HCT116 (cell line): ENCODE data around the gene NCAPH2. TPM values are rescaled to one million over a fixed set of nuclear protein-coding genes. Genes with fewer than 3 reads are reported as not detected.

Source experiments
- ATAC-seq: fragments of 200-7000 bp; cut with Tn5 transposase; 2 replicates; pipeline ENCODE4 v1.9.1; 2020; ENCODE audit warnings: mild to moderate bottlenecking, moderate library complexity
- BruUV-seq: library from RNA; stranded (reverse); fragments of 400-500 nt; replicated peaks from 2 replicates; lab custom pipeline; 2021; lab: Mats Ljungman, UMichigan
- CTCF ChIA-PET: fragments of 300-600 bp; sonication (Branson Sonifier 250); formaldehyde crosslinking; loops from one replicate; lab custom pipeline; 2021; ENCODE audit warnings: antibody characterized with exemption; lab: Charles Lee
- POLR2A ChIA-PET: fragments of 300-600, 350-600 bp; sonication (Branson Sonifier 250); formaldehyde crosslinking; loops from one replicate; lab custom pipeline; 2021; ENCODE audit warnings: antibody characterized with exemption; lab: Charles Lee
- RAD21 ChIA-PET, 2 experiments: fragments of 300-600 bp; sonication (Branson Sonifier 250); formaldehyde crosslinking; loops; one replicate each; lab custom pipeline; 2023; ENCODE audit warnings: low total read pairs in 2 of 2; ENCODE audit not compliant: uncharacterized antibody in 2 of 2, unreplicated experiment in 2 of 2, low non-redundant PET in 1 of 2; lab: Charles Lee
- DNase-seq: peaks from one replicate; pipeline ENCODE4 v3.0.0-alpha.2; 2010; ENCODE audit warnings: low read depth, low spot score
- H2AFZ ChIP-seq: fragments of 200-600 bp; shearing (Covaris generic), sonication (generic); 2 replicates; pipeline ENCODE4 v1.6.1; 2017; ENCODE audit warnings: low read depth, mixed run types, mixed read lengths, antibody characterized with exemption, low read length; ENCODE audit not compliant: poor library complexity, severe bottlenecking
- H3K27ac ChIP-seq: 2 replicates; pipeline ENCODE4 v1.5.1; 2012; ENCODE audit warnings: low read depth, low read length
- H3K27me3 ChIP-seq: fragments of 200-600 bp; sonication (generic); 2 replicates; pipeline ENCODE4 v1.6.1; 2016; ENCODE audit warnings: mixed run types, low read length, mixed read lengths; ENCODE audit not compliant: insufficient read depth
- H3K36me3 ChIP-seq, 2 experiments: fragments of 200-500 bp in 1 of 2; fragments of 200-600 bp in 1 of 2; sonication (Bioruptor generic) in 1 of 2; sonication (generic) in 1 of 2; 2 replicates each; pipeline versions ENCODE4 v1.5.1 to v1.6.1; 2014 to 2016; ENCODE audit warnings: low read length in 2 of 2, inconsistent platforms in 1 of 2, mixed read lengths in 1 of 2, mixed run types in 1 of 2; ENCODE audit not compliant: insufficient read depth in 2 of 2, control insufficient read depth in 1 of 2
- H3K4me1 ChIP-seq, 2 experiments: fragments of 200-600 bp in 1 of 2; sonication (generic) in 1 of 2; 2 replicates each; pipeline versions ENCODE4 v1.5.1 to v1.6.1; 2012 to 2017; ENCODE audit warnings: low read length in 2 of 2, inconsistent platforms in 1 of 2, mild to moderate bottlenecking in 1 of 2, mixed read lengths in 1 of 2, mixed run types in 1 of 2, moderate library complexity in 1 of 2; ENCODE audit not compliant: insufficient read depth in 2 of 2, control insufficient read depth in 1 of 2
- H3K4me2 ChIP-seq: fragments of 200-600 bp; sonication (generic); 2 replicates; pipeline ENCODE4 v1.6.1; 2017; ENCODE audit warnings: mixed run types, low read length, mixed read lengths
- H3K4me3 ChIP-seq, 2 experiments: fragments of 200-600 bp in 1 of 2; sonication (generic) in 1 of 2; replicated peaks in 1 of 2; 2 replicates each; pipeline ENCODE4 v1.5.1; 2011 to 2016; ENCODE audit warnings: low read length in 2 of 2, control low read depth in 1 of 2, low read depth in 1 of 2, mild to moderate bottlenecking in 1 of 2, mixed read lengths in 1 of 2, mixed run types in 1 of 2
- H3K79me2 ChIP-seq: fragments of 200-600 bp; sonication (generic); 2 replicates; pipeline ENCODE4 v1.6.1; 2017; ENCODE audit warnings: mild to moderate bottlenecking, mixed run types, low read length, moderate library complexity, mixed read lengths; ENCODE audit not compliant: insufficient read depth
- H3K9ac ChIP-seq: fragments of 200-600 bp; sonication (generic); 2 replicates; pipeline ENCODE4 v1.6.1; 2016; ENCODE audit warnings: low read length, mixed read lengths
- H3K9me2 ChIP-seq: fragments of 200-600 bp; sonication (generic), shearing (Covaris generic); 2 replicates; pipeline ENCODE4 v1.6.1; 2017; ENCODE audit warnings: mixed run types, mild to moderate bottlenecking, moderate library complexity; ENCODE audit not compliant: insufficient read depth
- H3K9me3 ChIP-seq, 2 experiments: fragments of 200-500 bp in 1 of 2; fragments of 200-600 bp in 1 of 2; sonication (Bioruptor generic) in 1 of 2; sonication (generic) in 1 of 2; 2 replicates each; pipeline ENCODE4 v1.6.1; 2014 to 2017; ENCODE audit warnings: low read length in 2 of 2, mixed read lengths in 2 of 2, inconsistent platforms in 1 of 2, low read depth in 1 of 2, mild to moderate bottlenecking in 1 of 2, mixed run types in 1 of 2, moderate library complexity in 1 of 2; ENCODE audit not compliant: control insufficient read depth in 1 of 2, insufficient read depth in 1 of 2
- H4K20me1 ChIP-seq: fragments of 200-600 bp; sonication (generic), shearing (Covaris generic); 2 replicates; pipeline ENCODE4 v1.6.1; 2017; ENCODE audit warnings: mixed run types, mild to moderate bottlenecking, moderate library complexity; ENCODE audit not compliant: insufficient read depth
- ATF3 ChIP-seq: IDR thresholded peaks from 2 replicates; pipeline ENCODE4 v1.6.1; 2012
- CEBPB ChIP-seq: IDR thresholded peaks from 2 replicates; pipeline ENCODE4 v1.6.1; 2012; ENCODE audit warnings: low read depth
- CTCF ChIP-seq, 3 experiments: fragments of 200-600 bp in 1 of 3; sonication (generic) in 1 of 3; IDR thresholded peaks in 2 of 3; conservative IDR thresholded peaks in 1 of 3; 2 replicates each; pipeline ENCODE4 v1.5.1; 2012 to 2017; ENCODE audit warnings: low read depth in 2 of 3, low read length in 2 of 3, antibody characterized with exemption in 1 of 3, borderline replicate concordance in 1 of 3, control low read depth in 1 of 3, mild to moderate bottlenecking in 1 of 3, mixed read lengths in 1 of 3, mixed run types in 1 of 3, moderate library complexity in 1 of 3; ENCODE audit not compliant: insufficient read depth in 1 of 3
- JUND ChIP-seq: IDR thresholded peaks from 2 replicates; pipeline ENCODE4 v1.6.1; 2012
- MAX ChIP-seq: IDR thresholded peaks from 2 replicates; pipeline ENCODE4 v1.6.1; 2012
- POLR2AphosphoS5 ChIP-seq: IDR thresholded peaks from 2 replicates; pipeline ENCODE4 v1.6.1; 2011; ENCODE audit warnings: mild to moderate bottlenecking, low read depth, low read length, moderate library complexity
- RAD21 ChIP-seq: IDR thresholded peaks from 2 replicates; pipeline ENCODE4 v1.6.1; 2012; ENCODE audit warnings: low read depth, mild to moderate bottlenecking
- SIN3A ChIP-seq: IDR thresholded peaks from 2 replicates; pipeline ENCODE4 v1.6.1; 2012; ENCODE audit warnings: low read depth
- SP1 ChIP-seq: IDR thresholded peaks from 2 replicates; pipeline ENCODE4 v1.6.1; 2012; ENCODE audit warnings: low read depth
- YY1 ChIP-seq: IDR thresholded peaks from 2 replicates; pipeline ENCODE4 v1.6.1; 2011; ENCODE audit warnings: low read length, low read depth, moderate library complexity, mild to moderate bottlenecking; ENCODE audit not compliant: insufficient replicate concordance; ENCODE audit errors: extremely low read depth
- ZBTB33 ChIP-seq: IDR thresholded peaks from 2 replicates; pipeline ENCODE4 v1.6.1; 2011; ENCODE audit warnings: mild to moderate bottlenecking, low read length, moderate library complexity; ENCODE audit not compliant: insufficient replicate concordance; ENCODE audit errors: extremely low read depth
- ZFX ChIP-seq: fragments of 450-650 bp; IDR thresholded peaks from 2 replicates; pipeline ENCODE4 v1.6.1; 2017
- ZNF274 ChIP-seq: fragments of 200-500 bp; sonication (Bioruptor generic); IDR thresholded peaks from 2 replicates; pipeline ENCODE4 v1.6.1; 2014; ENCODE audit warnings: mild to moderate bottlenecking, low read depth, low read length, inconsistent platforms
- intact Hi-C: fragments of 100-400 bp; cut with micrococcal nuclease; formaldehyde crosslinking; loops from 2 replicates; pipeline ENCODE4 v1.10.0; 2022
- total RNA-seq: library from RNA; stranded (reverse); gene quantifications from one replicate; pipeline ENCODE4 v1.2.1, GENCODE V29; 2021; ENCODE audit not compliant: unreplicated experiment

Gene NCAPH2
- total RNA-seq, 1 experiment from 2014 or later, result 99.1 TPM

GRCh38 chr22:50507421-50507990 is 518 bp upstream of the NCAPH2 start, which contains the start of gene LMF2:
TSS of gene LMF2 (minus strand) at chr22:50507702. CDS start at chr22:50507675, 27 bp downstream.
- no TSS peak for BruUV-seq
- Histone ChIP-seq H3K4me1 (peaks cover 10 to 17% of the 10 kb centered on the region in 2 experiments), H3K4me3 (peak within 1 kb of the TSS; percentile 67 to 99), H4K20me1 (no peaks in the 10 kb centered on the region), H3K36me3 (peaks cover 0 to 8% of the 10 kb centered on the region in 2 experiments; a peak in 1 of 4 replicates), H3K9ac (peak within 1 kb of the TSS; percentile 94), H3K79me2 (peaks cover 52% of the 10 kb centered on the region), H3K9me3 (no peaks in the 10 kb centered on the region), H3K4me2 (peak within 1 kb of the TSS; percentile 93), H2AFZ (no peak within 1 kb of the TSS), H3K27ac (peak within 1 kb of the TSS; percentile 84)
- CTCF ChIA-PET, result interaction anchor here (0.8 to 1.8 kb wide), 5 partner anchors 9 to 256 kb away, joined by 3 to 21 read pairs (median 3); partner anchors contain the start of genes HDAC10, SCO2 and SYCE3
- POLR2A ChIA-PET, result interaction anchor here (0.6 to 2.1 kb wide), 4 partner anchors 8 to 56 kb away, joined by 3 to 20 read pairs (median 3); partner anchors contain the start of genes SCO2 and SYCE3
- ATAC-seq, result peak; percentile 83
- RAD21 ChIA-PET, result interaction anchor here (0.8 to 0.9 kb wide), 2 partner anchors 18 kb away, joined by 4 to 8 read pairs; partner anchors contain the start of gene SCO2 (in 2 of the 2)
- intact Hi-C loops, result no loop called here
- peak; percentile 75 for TF ChIP-seq POLR2AphosphoS5
- peak; percentile 85; the same call in 1 of the 2 replicates for TF ChIP-seq ZFX
- no peak for TF ChIP-seq ATF3
- TF ChIP-seq, all 23 proteins: peak for 2
- DNase-seq, result no peak
- H3K9me2 ChIP-seq, result no peaks in the 10 kb centered on the region
- no peaks in the 10 kb centered on the region for H3K27me3 ChIP-seq

- ChIA-PET CTCF (interaction anchor here (0.7 to 1.8 kb wide), 2 partner anchors 17 to 24 kb away, joined by 3 to 21 read pairs; partner anchors contain the start of gene SCO2), POLR2A (interaction anchor here (2.1 kb wide), 1 partner anchor 17 kb away, joined by 20 read pairs; the partner anchor contains the start of gene SCO2), RAD21 (no interaction called here)
- peaks cover 10 to 17% of the 10 kb centered on the region in 2 experiments for H3K4me1 ChIP-seq
- peak overlapping the region; percentile 81 for H3K4me2 ChIP-seq
- no peaks in the 10 kb centered on the region for H3K9me2 ChIP-seq
- H3K27me3 ChIP-seq, result no peaks in the 10 kb centered on the region
- H3K79me2 ChIP-seq, result peaks cover 66% of the 10 kb centered on the region
- peak overlapping the region; percentile 66 to 87 for H3K4me3 ChIP-seq
- peak overlapping the region; percentile 74 for H3K9ac ChIP-seq
- no peak overlapping the region for H2AFZ ChIP-seq
- peaks cover 0 to 8% of the 10 kb centered on the region in 2 experiments; a peak in 1 of 4 replicates for H3K36me3 ChIP-seq
- H3K27ac ChIP-seq, result peak overlapping the region; percentile 84; the same call in 1 of the 2 replicates
- no peaks in the 10 kb centered on the region for H4K20me1 ChIP-seq
- no peak for ATAC-seq
- no peaks in the 10 kb centered on the region for H3K9me3 ChIP-seq
- intact Hi-C loops, result loop anchor here (1.0 kb wide), 1 partner anchor 16 kb away; the partner anchor contains the start of gene SCO2
- no peak for DNase-seq
- TSS peak; percentile 76 for BruUV-seq
- TF ChIP-seq JUND (no peak), CTCF (IDR thresholded peaks at IDR 0.05 in 2 of 3, conservative IDR thresholded peaks at IDR 0.05 in 1 of 3; ENCODE audit: borderline replicate concordance in 1 of 3, insufficient read depth in 1 of 3, low read depth in 2 of 3, low read length in 2 of 3) (no peak), ZNF274 (no peak), ATF3 (no peak), CEBPB (no peak), MAX (no peak), SP1 (no peak), SIN3A (no peak), RAD21 (no peak), ZBTB33 (no peak), YY1 (no peak)
These were observed 873 bp downstream of the NCAPH2 start for GRCh38 chr22:50508897-50509296.
